Stomach (tissue), 9 donors: Measurements from ENCODE around the gene UMAD1. TPM values are rescaled to one million over a fixed set of nuclear protein-coding genes. Genes with fewer than 3 reads are reported as not detected.

Experiments used
- DNase-seq, 2 donors: peaks; one replicate each; pipeline versions ENCODE4 v3.0.0 to v3.0.0-alpha.2; 2013 to 2019
- H3K27ac ChIP-seq, 5 donors: fragments of 200-600 bp in 4 of 5; sonication (generic) in 4 of 5; one replicate each; pipeline ENCODE4 v1.5.1; 2013 to 2019; ENCODE audit warnings: mild to moderate bottlenecking in 1 of 5, moderate library complexity in 1 of 5
- H3K27me3 ChIP-seq, 3 donors: fragments of 200-600 bp; sonication (generic); one replicate each; pipeline ENCODE4 v1.5.1; 2017 to 2019; ENCODE audit warnings: mixed run types in 1 of 3
- H3K36me3 ChIP-seq, 4 donors: fragments of 200-600 bp; sonication (generic); 1 replicate in 3 of 4; 2 replicates in 1 of 4; pipeline ENCODE4 v1.5.1; 2016 to 2019
- H3K4me1 ChIP-seq, 4 donors: fragments of 200-600 bp; sonication (generic); one replicate each; pipeline ENCODE4 v1.5.1; 2016 to 2019
- H3K4me3 ChIP-seq, 4 donors: fragments of 200-600 bp; sonication (generic) in 3 of 4; one replicate each; pipeline ENCODE4 v1.5.1; 2016 to 2019; ENCODE audit warnings: mild to moderate bottlenecking in 1 of 4
- H3K9me3 ChIP-seq, 4 donors: fragments of 200-600 bp; sonication (generic); one replicate each; pipeline ENCODE4 v1.5.1; 2016 to 2019
- CTCF ChIP-seq, 7 experiments: fragments of 450-650 bp in 4 of 7; fragments of 200-600 bp in 3 of 7; sonication (generic) in 3 of 7; IDR thresholded peaks; one replicate each; pipeline ENCODE4 v1.5.1; 2016 to 2019; ENCODE audit warnings: antibody characterized with exemption in 7 of 7, control low read depth in 2 of 7, mild to moderate bottlenecking in 1 of 7
- EP300 ChIP-seq: sonication (generic); formaldehyde crosslinking; IDR thresholded peaks from one replicate; pipeline ENCODE4 v1.6.1; 2017; ENCODE audit warnings: antibody characterized with exemption
- POLR2A ChIP-seq, 4 donors: fragments of 450-650 bp; IDR thresholded peaks; one replicate each; pipeline ENCODE4 v1.6.1; 2016; ENCODE audit warnings: antibody characterized with exemption in 4 of 4, control low read depth in 2 of 4, mild to moderate bottlenecking in 1 of 4, moderate library complexity in 1 of 4
- POLR2AphosphoS5 ChIP-seq, 3 donors: sonication (generic); formaldehyde crosslinking; IDR thresholded peaks; one replicate each; pipeline ENCODE4 v1.6.1; 2016; ENCODE audit warnings: antibody characterized with exemption in 3 of 3
- WGBS, 5 donors: extraction: QIAGEN DNeasy Blood & Tissue Kit in 3 of 5; methylation state at CpG; one replicate each; pipeline versions ENCODE4 v1.1.5 to v1.1.7; 2013 to 2018; 5-methylcytosine and 5-hydroxymethylcytosine counted together
- intact Hi-C: fragments of 100-400 bp; cut with DNase I; formaldehyde crosslinking; loops from one replicate; pipeline ENCODE4 v1.15.1; 2023; ENCODE audit warnings: low total_unique reads
- polyA plus RNA-seq, 3 donors: library from polyadenylated mRNA; stranded (reverse); fragments of 200-250 nt; gene quantifications; one replicate each; pipeline ENCODE4 v1.2.3, GENCODE V29; 2013
- total RNA-seq, 5 donors: library from RNA; depleted of rRNA; stranded (reverse); fragments of >200 nt; gene quantifications; one replicate each; pipeline versions ENCODE4 v1.1.0 to v1.2.3, GENCODE V29; 2014 to 2016
- donor health status: healthy with polysubstance abuse.
- donor health status: Bipolar disorder and iron deficiency.
- donor health status: healthy.

The UMAD1 gene
- total and polyA plus RNA-seq, 8 donors = 7.8 to 175 (median 30.1) TPM

- Histone ChIP-seq H3K27me3 (no peaks in the 10 kb centered on the region), H3K9me3 (peaks cover 0 to 30% (median 7%) of the 10 kb centered on the region in 4 donors), H3K36me3 (no peaks in the 10 kb centered on the region), H3K4me3 (no peak overlapping the region), H3K27ac (no peak overlapping the region), H3K4me1 (no peaks in the 10 kb centered on the region)
- intact Hi-C loops = no loop called here
- no peak for TF ChIP-seq CTCF (IDR thresholded peaks at IDR 0.05)
- no peak for TF ChIP-seq POLR2AphosphoS5 (IDR thresholded peaks at IDR 0.05)
- no peak for TF ChIP-seq POLR2A (IDR thresholded peaks at IDR 0.05)
- TF ChIP-seq EP300 = no peak
- no peak for DNase-seq
- 74 to 91% (median 83%) methylated on average over 1 of the region's 1 CpG for WGBS, 5 donors
Measured at GRCh38 chr7:7628476-7628875, 12.1 kb upstream of the UMAD1 start.

GRCh38 chr7:7630626-7631329 lies 9.8 kb upstream of the UMAD1 start:
- intact Hi-C loops = no loop called here
- DNase-seq = no peak
- TF ChIP-seq CTCF (IDR thresholded peaks at IDR 0.05) = no peak
- no peak for TF ChIP-seq EP300
- TF ChIP-seq POLR2A (IDR thresholded peaks at IDR 0.05) = no peak
- no peaks in the 10 kb centered on the region for H3K27me3 ChIP-seq
- H3K36me3 ChIP-seq = peaks cover 0 to 7% (median 2%) of the 10 kb centered on the region in 4 donors
- H3K9me3 ChIP-seq = peaks cover 0 to 30% (median 7%) of the 10 kb centered on the region in 4 donors
- H3K4me1 ChIP-seq = no peaks in the 10 kb centered on the region
- H3K4me3 ChIP-seq = no peak overlapping the region
- 93 to 100% (median 100%) methylated on average over 1 of the region's 1 CpG for WGBS, 5 donors
- H3K27ac ChIP-seq = no peak overlapping the region

- 14 to 25% (median 16%) methylated on average over 5 of the region's 5 CpGs for WGBS, 5 donors
Measured at GRCh38 chr7:7639421-7639820, 1.1 kb upstream of the UMAD1 start.

GRCh38 chr7:7639847-7640220 lies 718 bp upstream of the UMAD1 start:
- no peaks in the 10 kb centered on the region for H3K27me3 ChIP-seq
- H3K4me3 ChIP-seq = peak overlapping the region; percentile 71 to 84 (median 77)
- no peak for TF ChIP-seq EP300
- no peak for TF ChIP-seq POLR2AphosphoS5 (IDR thresholded peaks at IDR 0.05)
- TF ChIP-seq POLR2A (IDR thresholded peaks at IDR 0.05) = no peak
- TF ChIP-seq CTCF (IDR thresholded peaks at IDR 0.05) = no peak
- no peaks in the 10 kb centered on the region for H3K9me3 ChIP-seq
- WGBS, 5 donors = 0% methylated on average over 19 of the region's 19 CpGs
- peak in 1 of 2 donors; percentile 65 for DNase-seq
- H3K4me1 ChIP-seq = peaks cover 11 to 33% (median 28%) of the 10 kb centered on the region in 4 donors
- H3K36me3 ChIP-seq = peaks cover 0 to 20% (median 17%) of the 10 kb centered on the region in 4 donors
- peak overlapping the region; percentile 81 to 96 (median 95) for H3K27ac ChIP-seq
- intact Hi-C loops = no loop called here

More at GRCh38 chr7:7639421-7639820, 1.1 kb upstream of the UMAD1 start:
- intact Hi-C loops = no loop called here
- peak in 1 of 2 donors; percentile 18 for DNase-seq
- no peaks in the 10 kb centered on the region for H3K9me3 ChIP-seq
- peak overlapping the region; percentile 71 to 84 (median 77) for H3K4me3 ChIP-seq
- peaks cover 11 to 33% (median 28%) of the 10 kb centered on the region in 4 donors for H3K4me1 ChIP-seq
- no peaks in the 10 kb centered on the region for H3K27me3 ChIP-seq
- TF ChIP-seq POLR2AphosphoS5 (IDR thresholded peaks at IDR 0.05) = no peak
- no peak for TF ChIP-seq CTCF (IDR thresholded peaks at IDR 0.05)
- TF ChIP-seq POLR2A (IDR thresholded peaks at IDR 0.05) = no peak
- no peak for TF ChIP-seq EP300
- H3K36me3 ChIP-seq = peaks cover 0 to 21% (median 17%) of the 10 kb centered on the region in 4 donors
- H3K27ac ChIP-seq = peak overlapping the region; percentile 81 to 96 (median 95)
